IPS-NIHi7 (cell line): Measurements from ENCODE around the gene PAQR5.

ENCODE experiments used
- DNase-seq: peaks from one replicate; pipeline ENCODE4 v3.0.0; 2012; ENCODE audit warnings: mixed read lengths; ENCODE audit errors: extremely low spot score

The PAQR5 gene

GRCh38 chr15:69392352-69392751 is 93.6 kb downstream of the PAQR5 start:
- no peak for DNase-seq

GRCh38 chr15:69393831-69394491 is 95.2 kb downstream of the PAQR5 start:
- no peak for DNase-seq

- peak; percentile 95 for DNase-seq
Measured at GRCh38 chr15:69394556-69395282, 96.0 kb downstream of the PAQR5 start.

- no peak for DNase-seq
Measured at GRCh38 chr15:69395460-69395859, 96.7 kb downstream of the PAQR5 start.

- no peak for DNase-seq
Measured at GRCh38 chr15:69395991-69396390, 97.3 kb downstream of the PAQR5 start.

GRCh38 chr15:69398491-69398891 is 99.8 kb downstream of the PAQR5 start:
- no peak for DNase-seq

GRCh38 chr15:69400850-69401249 is 102.1 kb downstream of the PAQR5 start:
- DNase-seq: no peak

- DNase-seq: no peak
Measured at GRCh38 chr15:69402816-69403215, 104.1 kb downstream of the PAQR5 start.

- no peak for DNase-seq
Measured at GRCh38 chr15:69403594-69403993, 104.9 kb downstream of the PAQR5 start.

- no peak for DNase-seq
Measured at GRCh38 chr15:69405110-69405509, 106.4 kb downstream of the PAQR5 start.

GRCh38 chr15:69407719-69408400 is 109.1 kb downstream of the PAQR5 start:
- no peak for DNase-seq

- no peak for DNase-seq
Measured at GRCh38 chr15:69408841-69409240, 110.1 kb downstream of the PAQR5 start.

- DNase-seq: peak; percentile 48
Measured at GRCh38 chr15:69410248-69410874, 111.6 kb downstream of the PAQR5 start.

- no peak for DNase-seq
Measured at GRCh38 chr15:69412274-69412673, 113.6 kb downstream of the PAQR5 start.

- DNase-seq: no peak
Measured at GRCh38 chr15:69412701-69413100, 114.0 kb downstream of the PAQR5 start.

- peak; percentile 99 for DNase-seq
Measured at GRCh38 chr15:69413822-69414700, 115.3 kb downstream of the PAQR5 start, which contains the start of gene KIF23. Gene KIF23, plus strand, starts transcription at chr15:69414349. Its CDS starts 117 bp downstream, at chr15:69414466.

GRCh38 chr15:69414701-69415167 is 116.0 kb downstream of the PAQR5 start:
- peak; percentile 68 for DNase-seq

GRCh38 chr15:69415381-69415780 is 116.7 kb downstream of the PAQR5 start:
- DNase-seq: no peak

- DNase-seq: no peak
Measured at GRCh38 chr15:69417581-69417980, 118.9 kb downstream of the PAQR5 start.

GRCh38 chr15:69421498-69421897 is 122.8 kb downstream of the PAQR5 start:
- DNase-seq: no peak

GRCh38 chr15:69422336-69422895 is 123.7 kb downstream of the PAQR5 start:
- no peak for DNase-seq
